Kidney (tissue), 14 donors: ENCODE results near the gene GATAD2B. TPM values are rescaled to one million over a fixed set of nuclear protein-coding genes. Genes with fewer than 3 reads are reported as not detected.
"Not testable (repeated sequence)": the region's sequence is repeated elsewhere in the genome, so short reads cannot be mapped to it uniquely, and the experiment has no call there.

Source experiments
- DNase-seq, 5 donors: peaks; one replicate each; pipeline ENCODE4 v3.0.0-alpha.2; 2013 to 2020
- FAIRE-seq: peaks from 2 replicates; lab custom pipeline; 2012; peaks lifted over from hg19 to GRCh38; lab: Jason Lieb, UNC
- H3K27ac ChIP-seq, 2 donors: one replicate each; pipeline ENCODE4 v1.7.0; 2013; ENCODE audit warnings: low read depth in 2 of 2, low read length in 2 of 2, inconsistent platforms in 1 of 2
- H3K27me3 ChIP-seq: one replicate; pipeline ENCODE4 v1.7.1; 2013; ENCODE audit warnings: low read length, inconsistent platforms; ENCODE audit not compliant: control insufficient read depth, insufficient read depth
- H3K36me3 ChIP-seq, 3 donors: one replicate each; pipeline versions ENCODE4 v1.7.0 to v1.7.1; 2013; ENCODE audit warnings: low read length in 3 of 3, control low read depth in 1 of 3, inconsistent platforms in 1 of 3; ENCODE audit not compliant: insufficient read depth in 3 of 3, control insufficient read depth in 2 of 3
- H3K4me1 ChIP-seq, 3 donors: one replicate each; pipeline versions ENCODE4 v1.7.0 to v1.7.1; 2013; ENCODE audit warnings: low read length in 3 of 3, inconsistent platforms in 1 of 3, low read depth in 1 of 3; ENCODE audit not compliant: control insufficient read depth in 2 of 3, insufficient read depth in 2 of 3
- H3K4me3 ChIP-seq, 3 donors: one replicate each; pipeline versions ENCODE4 v1.7.0 to v1.8.1; 2013; ENCODE audit warnings: low read length in 3 of 3, control low read depth in 1 of 3, inconsistent platforms in 1 of 3
- H3K9ac ChIP-seq, 3 donors: one replicate each; pipeline versions ENCODE4 v1.7.0 to v1.7.1; 2013; ENCODE audit warnings: low read length in 3 of 3, control low read depth in 1 of 3, inconsistent platforms in 1 of 3
- H3K9me3 ChIP-seq, 3 donors: one replicate each; pipeline versions ENCODE4 v1.7.0 to v1.7.1; 2013; ENCODE audit warnings: low read length in 3 of 3, control low read depth in 1 of 3, inconsistent platforms in 1 of 3; ENCODE audit not compliant: control insufficient read depth in 2 of 3, insufficient read depth in 1 of 3
- CTCF ChIP-seq: IDR thresholded peaks from 3 replicates; pipeline ENCODE4 v1.5.1; 2012; ENCODE audit warnings: mild to moderate bottlenecking, moderate library complexity, borderline replicate concordance; ENCODE audit not compliant: insufficient read depth; ENCODE audit errors: extremely low read depth
- intact Hi-C: fragments of 100-400 bp; cut with DNase I; formaldehyde crosslinking; loops from one replicate; pipeline ENCODE4 v1.11.1; 2022
- polyA plus RNA-seq: library from polyadenylated mRNA; stranded (reverse); fragments of 350-450 nt; fragmentation: Illumina TruSeq; extraction: RNeasy Lipid Tissue Mini Kit (QIAGEN cat#74804); gene quantifications from one replicate; pipeline ENCODE4 v1.2.3, GENCODE V29; 2014; ENCODE audit warnings: low read depth, low replicate concordance; ENCODE audit not compliant: insufficient read depth
- total RNA-seq: library from RNA; stranded (reverse); fragmentation: NEBNext Ultra II Directional; extraction: Animal tissue kit (Norgen Biotek cat#: 25700); gene quantifications from one replicate; pipeline ENCODE4 v1.2.1, GENCODE V29; 2021
- donor health status: control.
- donor health status: control.
- donor health status: control.
- donor health status: control.
- donor health status: control.
- donor health status: DM: yes; HTN: yes; CAD: no.
- donor health status: Normal renal cell carcinoma (clear cell type).

The GATAD2B gene
- total and polyA plus RNA-seq, 2 donors from 2014 or later: 3.6 to 49.0 TPM

GRCh38 chr1:153841463-153841994 is 81.2 kb downstream of the GATAD2B start:
- no peaks in the 10 kb centered on the region for H3K27me3 ChIP-seq
- no peaks in the 10 kb centered on the region for H3K36me3 ChIP-seq
- no peak for DNase-seq
- TF ChIP-seq CTCF: no peak
- no peak overlapping the region for H3K9ac ChIP-seq
- intact Hi-C loops: no loop called here
- no peaks in the 10 kb centered on the region for H3K9me3 ChIP-seq
- no peaks in the 10 kb centered on the region for H3K4me1 ChIP-seq
- H3K27ac ChIP-seq: no peak overlapping the region
- FAIRE-seq: no peak
- no peak overlapping the region for H3K4me3 ChIP-seq

GRCh38 chr1:153840774-153841173 is 82.0 kb downstream of the GATAD2B start:
- H3K27ac ChIP-seq, DNase-seq, H3K4me1 ChIP-seq, H3K9ac ChIP-seq, H3K27me3 ChIP-seq, H3K36me3 ChIP-seq, FAIRE-seq, intact Hi-C loops, H3K4me3 ChIP-seq, H3K9me3 ChIP-seq: not testable (repeated sequence)

- H3K9me3 ChIP-seq, H3K4me1 ChIP-seq, FAIRE-seq, intact Hi-C loops, H3K27ac ChIP-seq, H3K9ac ChIP-seq, H3K4me3 ChIP-seq, H3K36me3 ChIP-seq, H3K27me3 ChIP-seq, DNase-seq: not testable (repeated sequence)
Observed at GRCh38 chr1:153833968-153834367, 88.8 kb downstream of the GATAD2B start.

GRCh38 chr1:153833171-153833570 is 89.6 kb downstream of the GATAD2B start:
- DNase-seq (no peak), FAIRE-seq (no peak)
- TF ChIP-seq CTCF: no peak
- Histone ChIP-seq H3K9ac (no peak overlapping the region), H3K36me3 (no peaks in the 10 kb centered on the region), H3K27me3 (no peaks in the 10 kb centered on the region), H3K4me3 (no peak overlapping the region), H3K9me3 (no peaks in the 10 kb centered on the region), H3K4me1 (no peaks in the 10 kb centered on the region), H3K27ac (no peak overlapping the region)
- intact Hi-C loops: no loop called here
